Smooth muscle cell of the brain vasculature (primary cell): Measurements from ENCODE around the gene RGPD6.
"Not testable (repeated sequence)": the region's sequence is repeated elsewhere in the genome, so short reads cannot be mapped to it uniquely, and the experiment has no call there.

Experiments used
- DNase-seq: peaks from one replicate; pipeline ENCODE4 v3.0.0-alpha.2; 2012; ENCODE audit warnings: low read depth, low spot score

RGPD6 gene

DNA sequence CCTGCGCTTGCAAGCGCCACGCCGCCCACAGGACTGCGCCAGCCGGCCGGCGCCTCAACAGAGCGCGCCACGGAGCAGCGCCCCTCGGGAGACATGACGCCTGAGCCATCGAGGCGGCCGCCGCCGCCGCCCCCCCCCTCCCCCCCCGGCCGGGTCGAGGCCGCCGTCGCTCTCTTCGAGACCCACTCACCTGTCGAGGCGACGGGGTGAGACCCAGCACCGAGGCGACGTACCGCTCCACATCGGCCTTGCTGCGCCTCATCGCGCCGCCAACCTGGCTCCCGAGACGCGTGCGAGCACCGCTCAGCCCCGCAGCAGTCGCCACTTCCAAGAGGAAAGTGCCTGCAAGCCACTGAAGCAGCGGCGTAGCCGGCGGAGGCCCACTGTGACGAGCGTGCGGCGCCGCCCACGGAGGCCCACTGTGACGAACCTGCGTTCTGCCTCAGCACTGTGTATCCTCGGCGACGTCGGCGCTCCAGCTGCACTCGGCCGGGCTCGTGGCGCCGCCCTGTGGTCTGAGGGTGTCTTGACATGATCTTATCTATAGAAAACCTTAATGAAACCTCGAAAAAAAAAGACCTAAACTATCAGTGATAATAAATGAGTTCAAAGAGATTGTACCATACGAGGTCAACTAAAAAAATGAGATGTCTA, at the start of gene RGPD6:
Gene RGPD6 (minus strand): TSS at position 460 of the 654 bp plus-strand sequence. CDS start 198 bp downstream, at position 262.
- not testable (repeated sequence) for DNase-seq

DNA sequence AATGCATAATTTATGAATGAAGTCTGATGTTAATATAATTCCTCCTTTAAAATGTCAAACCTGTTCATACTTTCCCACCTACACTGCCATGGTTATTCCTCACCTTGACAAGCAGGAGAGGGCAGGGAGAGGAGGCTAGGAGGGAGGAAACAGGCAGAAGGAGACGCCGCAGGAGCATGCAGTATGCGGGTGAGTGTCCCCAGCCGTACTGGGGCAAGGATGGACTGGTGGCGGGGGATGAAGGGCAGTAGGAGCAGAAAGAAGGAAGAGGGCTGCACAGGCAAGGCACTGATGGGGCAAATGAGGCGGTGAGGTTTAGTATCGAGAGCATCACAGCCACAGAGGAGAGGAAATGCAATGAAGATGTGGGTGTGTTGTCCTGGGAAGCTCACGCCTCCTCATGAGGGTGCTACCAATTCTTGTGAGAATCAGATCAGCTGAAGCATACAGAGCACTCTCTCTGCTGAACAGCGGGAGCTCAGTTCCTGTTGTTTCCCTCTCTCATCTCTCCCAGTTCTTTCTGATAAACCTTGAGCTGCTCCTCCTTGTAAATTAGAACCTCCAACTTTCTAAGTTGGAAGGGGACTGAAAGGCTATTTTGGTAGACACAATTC, 42.4 kb upstream of the RGPD6 start:
- DNase-seq = not testable (repeated sequence)

DNA sequence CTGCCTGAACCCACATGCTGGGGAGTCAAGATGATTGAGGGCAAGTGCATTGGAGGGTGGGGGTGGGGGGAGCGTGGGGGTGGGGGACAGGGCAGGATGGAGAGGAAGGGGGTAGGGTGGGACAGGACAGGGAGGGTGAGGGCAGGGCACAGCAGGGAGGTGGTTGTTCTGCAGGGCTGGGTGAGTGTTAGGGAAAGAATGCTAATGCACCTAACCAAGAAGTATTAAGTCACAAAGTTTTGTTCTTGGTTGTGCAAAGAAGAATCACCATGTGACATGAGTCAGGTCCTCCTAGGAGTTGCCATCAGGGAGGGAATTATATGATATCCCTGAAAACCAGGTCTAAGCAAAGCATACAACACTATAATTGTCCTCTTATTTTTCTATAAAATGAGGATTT, 36.9 kb upstream of the RGPD6 start:
- not testable (repeated sequence) for DNase-seq

DNA sequence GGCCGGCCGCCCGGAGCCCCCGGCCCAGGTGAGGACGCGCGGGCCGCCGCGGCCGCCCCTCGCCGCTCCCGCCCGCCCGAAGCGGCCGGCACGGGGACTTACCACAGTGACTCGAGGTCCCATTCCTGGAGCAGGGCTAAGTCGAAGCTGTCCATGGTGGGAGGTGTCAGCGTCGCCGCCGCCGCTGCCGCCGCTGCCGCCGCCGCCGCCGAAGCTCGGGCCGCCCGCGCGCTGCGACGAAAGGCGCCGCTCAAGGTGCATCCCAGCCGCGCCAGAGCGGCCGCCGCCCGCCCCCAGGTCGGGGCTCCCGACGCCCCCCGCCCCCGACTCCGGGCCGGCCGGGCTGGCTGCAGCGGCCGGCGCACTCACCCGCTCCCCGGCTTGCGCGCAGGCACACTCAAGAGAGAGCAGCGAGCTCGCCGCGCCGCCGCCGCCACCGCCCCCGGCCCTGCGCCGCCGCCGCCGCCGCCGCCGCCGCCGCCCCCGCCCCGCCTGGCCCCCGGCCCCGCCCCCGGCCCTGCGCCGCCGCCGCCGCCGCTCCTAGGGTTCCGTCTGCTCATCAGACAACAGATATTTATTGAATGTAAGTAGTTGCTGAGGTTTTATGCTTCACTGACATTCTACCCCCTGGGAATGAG, 33.7 kb upstream of the RGPD6 start:
- not testable (repeated sequence) for DNase-seq

DNA sequence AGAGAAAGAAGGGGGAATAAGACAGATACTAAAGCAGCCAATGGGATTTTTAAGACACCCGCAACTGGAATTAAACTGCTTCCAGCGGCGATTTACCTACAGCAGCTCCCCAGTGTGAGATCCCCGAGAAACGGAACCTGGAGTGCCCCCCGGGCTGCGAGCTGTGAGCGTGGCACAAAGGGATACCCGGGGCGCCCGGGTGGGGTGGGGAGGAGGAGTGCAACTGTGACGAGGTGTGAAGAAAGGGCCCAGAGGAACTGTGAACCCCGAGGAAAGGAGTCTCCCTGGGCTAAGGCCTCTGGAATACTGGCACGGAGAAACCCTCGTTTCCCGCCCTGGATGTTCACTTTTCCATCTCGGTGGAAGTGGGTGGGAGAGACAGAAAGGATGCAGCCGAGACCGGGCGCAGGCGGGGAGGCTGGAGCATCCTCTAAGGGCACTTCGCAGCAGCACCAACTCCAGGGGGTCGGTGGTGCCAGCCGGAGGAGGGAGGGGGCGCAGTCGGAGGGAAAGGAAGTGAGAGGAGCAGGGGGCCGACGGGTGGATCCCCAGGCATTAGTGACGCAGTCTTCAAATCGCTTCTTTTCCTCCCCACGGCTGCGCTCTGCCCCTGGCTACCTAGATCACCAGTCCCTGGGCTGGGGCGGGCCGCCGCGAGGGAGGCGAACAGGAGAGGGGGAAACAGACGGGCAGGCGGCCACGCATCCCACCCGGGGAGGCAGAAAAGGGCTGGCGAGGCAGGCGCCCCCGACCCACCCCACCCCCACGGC, 33.0 kb upstream of the RGPD6 start:
- not testable (repeated sequence) for DNase-seq

DNA sequence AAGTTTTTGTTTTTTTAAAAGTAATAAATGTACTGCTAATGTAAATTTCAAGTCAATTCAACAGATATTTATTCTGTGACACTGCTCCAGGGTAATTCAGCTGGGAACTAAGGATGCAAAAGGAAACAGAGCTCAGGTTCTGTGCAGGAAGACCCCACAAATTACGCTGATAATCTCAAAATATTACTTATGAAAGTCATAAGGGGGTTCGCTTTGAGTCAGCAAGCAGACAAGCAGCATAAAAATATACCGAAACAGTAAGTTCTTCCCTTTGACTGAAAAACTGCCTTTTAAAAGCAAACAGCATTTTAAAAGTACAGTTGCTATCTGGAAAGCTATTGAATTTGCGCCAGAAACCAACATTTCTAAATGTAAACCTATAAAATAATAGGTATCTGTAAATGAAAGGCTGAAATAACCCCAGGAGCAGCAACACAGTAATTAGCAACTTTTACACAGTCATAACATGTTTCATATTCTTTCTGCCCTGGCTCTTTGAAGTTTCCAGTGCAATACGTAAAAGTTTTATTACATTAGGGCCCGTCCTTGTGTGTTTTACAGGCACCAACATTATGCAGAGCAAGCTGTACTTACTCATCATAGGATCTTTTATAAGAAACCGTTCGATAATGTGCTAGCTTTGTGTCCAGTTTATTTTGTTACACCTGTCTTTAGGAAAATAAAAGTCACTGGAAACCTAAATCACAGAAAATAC, 31.9 kb upstream of the RGPD6 start:
- DNase-seq = not testable (repeated sequence)

DNA sequence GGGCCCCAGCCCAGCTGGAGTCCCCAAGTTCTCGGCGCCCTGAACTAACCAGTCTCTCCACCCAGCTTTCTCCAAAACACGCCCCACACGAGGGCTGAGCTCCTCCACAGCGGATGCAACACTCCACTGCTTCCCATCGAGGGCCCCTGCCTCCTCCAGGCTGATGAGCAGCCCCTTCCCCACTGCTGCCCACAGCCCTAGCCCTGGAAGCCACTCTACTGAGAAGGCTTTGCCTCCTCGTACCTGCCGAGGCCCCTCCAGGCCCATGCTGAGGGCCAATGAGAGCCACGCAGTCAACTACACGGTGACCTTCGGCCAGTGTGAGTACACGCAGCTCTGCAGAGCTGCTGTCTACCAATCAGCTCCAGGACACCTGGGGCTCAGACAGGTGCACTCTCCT, 28.0 kb upstream of the RGPD6 start:
- not testable (repeated sequence) for DNase-seq

DNA sequence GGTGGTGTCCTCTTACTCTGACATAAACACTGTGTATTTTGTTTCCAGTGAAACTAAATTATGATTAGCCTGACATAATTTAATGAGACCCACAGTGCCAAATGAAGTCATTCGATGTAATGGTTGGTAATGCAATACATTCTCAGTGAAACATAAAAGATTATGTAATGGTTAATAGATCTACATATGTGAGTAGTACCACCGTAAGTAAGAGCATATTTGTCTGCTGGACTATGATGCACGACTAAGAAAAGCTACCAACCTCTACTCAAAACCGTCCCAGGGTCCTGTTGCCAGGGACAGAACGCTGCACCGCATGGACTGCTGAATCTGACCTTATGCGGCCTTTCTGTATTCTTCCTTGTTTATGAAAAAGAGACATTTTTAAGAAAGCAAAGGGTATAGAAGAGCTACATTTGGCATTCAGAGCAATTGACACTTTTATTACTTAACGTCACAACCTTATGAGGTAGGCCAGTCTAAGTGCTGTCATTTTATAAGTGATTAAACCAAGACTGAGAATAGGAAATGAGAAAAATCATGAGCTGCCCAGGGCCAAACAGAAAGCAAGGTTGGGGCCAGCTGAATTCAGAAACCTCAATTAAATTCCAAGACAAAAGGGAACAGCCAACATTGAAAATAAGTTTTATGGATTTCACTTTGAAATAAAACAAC, 27.0 kb upstream of the RGPD6 start:
- DNase-seq = not testable (repeated sequence)

DNA sequence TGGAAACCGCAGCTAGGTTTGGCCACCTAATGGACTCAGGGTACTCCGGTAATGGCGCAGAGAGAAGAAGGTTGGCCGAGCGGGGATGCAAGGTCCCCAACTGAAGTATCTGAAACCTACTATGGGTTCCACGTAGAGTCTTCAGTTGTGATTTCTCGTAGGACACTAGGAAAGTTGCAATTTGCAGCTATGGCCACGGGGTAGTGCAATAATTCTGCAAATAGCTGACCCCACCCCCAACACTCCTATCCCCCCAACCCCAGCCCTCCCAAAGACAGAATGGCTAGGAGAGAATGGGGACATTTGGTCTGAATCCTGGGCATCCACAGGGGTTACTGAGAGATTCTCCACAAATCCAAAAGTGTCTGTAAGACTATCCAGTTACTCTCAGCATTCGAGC, 25.1 kb upstream of the RGPD6 start:
- DNase-seq = not testable (repeated sequence)

DNA sequence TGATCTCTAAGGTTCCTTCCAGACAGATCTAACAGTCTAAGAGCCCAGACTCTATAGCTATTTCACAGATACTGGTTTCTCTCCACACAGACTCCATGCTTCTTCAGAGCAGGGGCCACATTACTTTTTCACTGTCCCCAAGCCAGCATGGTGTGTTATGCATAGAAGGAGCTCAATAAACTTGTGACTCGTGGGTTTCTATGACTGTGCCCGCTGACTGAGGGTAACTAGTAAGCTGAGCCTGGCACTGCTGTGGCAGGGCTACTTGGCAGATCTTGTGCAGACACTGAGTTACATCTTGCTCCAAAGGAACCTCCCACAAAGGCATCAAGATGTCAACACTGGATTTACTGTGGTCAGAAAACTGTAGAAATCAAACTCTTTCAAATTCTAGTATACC, 15.0 kb upstream of the RGPD6 start:
- DNase-seq = not testable (repeated sequence)

DNA sequence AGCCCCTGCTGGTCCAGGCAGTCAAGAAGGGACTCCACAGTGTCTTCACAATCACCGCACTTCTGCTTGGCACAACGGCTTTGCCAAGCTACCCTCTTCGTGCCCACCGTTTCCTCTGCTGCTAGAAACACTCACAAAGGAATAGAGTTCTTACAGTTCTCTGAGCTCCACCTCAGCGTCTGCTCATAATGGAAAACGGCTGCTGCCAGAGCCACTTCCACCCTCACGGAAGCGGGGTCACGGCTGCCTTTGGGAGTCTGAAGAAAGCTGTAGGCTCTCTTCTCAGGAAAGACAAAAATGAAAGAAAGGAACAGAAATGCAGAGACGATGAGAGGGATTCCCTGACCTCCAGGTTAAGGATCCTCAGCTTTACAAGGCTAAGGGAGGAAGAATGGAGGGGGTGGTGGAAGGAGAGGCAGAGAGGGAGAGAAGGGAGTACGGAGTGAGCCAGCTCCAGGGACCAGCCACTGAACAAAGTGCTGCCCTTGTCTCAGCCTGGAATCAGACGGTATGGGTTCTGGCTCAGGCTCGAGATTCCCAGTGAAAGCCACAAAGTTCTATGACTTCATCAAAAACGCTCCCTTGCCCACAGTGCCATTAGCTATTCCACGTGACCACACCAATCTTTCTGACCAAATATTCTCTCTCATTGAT, 12.8 kb upstream of the RGPD6 start:
- DNase-seq = not testable (repeated sequence)

DNA sequence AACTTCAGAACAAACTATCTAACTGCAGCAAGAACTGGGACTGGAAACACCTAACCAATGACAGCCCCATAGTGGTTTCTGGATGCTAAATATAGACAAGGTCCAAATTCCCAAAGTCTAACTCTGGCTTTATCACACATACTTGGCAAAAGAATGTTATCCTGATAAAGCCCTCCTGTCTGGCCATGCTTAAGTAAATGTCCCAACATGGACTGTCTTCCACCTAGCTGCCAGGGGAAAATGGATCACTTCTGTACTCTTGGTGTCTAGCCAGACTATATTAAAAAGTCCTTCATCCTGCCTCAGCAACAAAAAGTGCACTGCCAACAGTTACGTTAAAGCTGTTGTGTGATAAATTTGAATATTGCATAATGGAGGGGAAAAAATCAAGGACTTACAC, 11.5 kb upstream of the RGPD6 start:
- not testable (repeated sequence) for DNase-seq

DNA sequence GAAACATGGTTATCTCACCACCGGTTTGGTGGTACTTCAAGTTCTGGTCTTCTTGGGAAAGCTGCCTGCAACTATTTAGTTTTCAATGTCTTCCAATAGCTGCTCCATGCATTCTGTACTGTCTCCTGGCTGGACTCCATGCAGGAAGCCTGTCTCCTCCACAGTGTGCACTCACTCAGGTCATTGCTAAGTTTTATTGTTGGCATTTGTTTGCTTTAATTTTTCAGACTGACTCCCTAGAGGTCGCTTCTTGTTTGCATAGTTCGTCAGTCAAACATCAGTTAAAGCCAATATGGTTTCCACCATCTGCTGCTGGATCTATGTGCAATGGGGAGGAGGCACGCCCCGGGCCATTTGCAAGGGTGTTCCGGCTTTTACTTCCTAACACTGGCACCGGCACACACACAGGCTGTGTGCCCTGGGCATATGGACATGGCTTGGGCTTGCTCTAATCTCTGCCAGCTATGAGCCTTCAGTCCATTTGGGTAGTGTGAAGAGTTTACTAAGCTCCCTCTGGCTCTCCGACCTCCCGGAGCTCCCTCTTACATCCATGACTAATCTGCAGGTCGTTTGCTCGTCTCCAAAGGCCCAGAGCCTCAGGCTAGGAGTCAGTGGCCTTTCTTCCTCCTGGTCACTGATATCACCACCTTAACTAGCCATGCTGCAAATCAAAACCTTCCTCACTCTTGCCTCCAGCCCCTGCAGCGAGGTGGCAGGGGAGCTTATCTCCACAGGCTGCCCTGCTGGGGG, 2.4 kb upstream of the RGPD6 start:
- DNase-seq = not testable (repeated sequence)

DNA sequence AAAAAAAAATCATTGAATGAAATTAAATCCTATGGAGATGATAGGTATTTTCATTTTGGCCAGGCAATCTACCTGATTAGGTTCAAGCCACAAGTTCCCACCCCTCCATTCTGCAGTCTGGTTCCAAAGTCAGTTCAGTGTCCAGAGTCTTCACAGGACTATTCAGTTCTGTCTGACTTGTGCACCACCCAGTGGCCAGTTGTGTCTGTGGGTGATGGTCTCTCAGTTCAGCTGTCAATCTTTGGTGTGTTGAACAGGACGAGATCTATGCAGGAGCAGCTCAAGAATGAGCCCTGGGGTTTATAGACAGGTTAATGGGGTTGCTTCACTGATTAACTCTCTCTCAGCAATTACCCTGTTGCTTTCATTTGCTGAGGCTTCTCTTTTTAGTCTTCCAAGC, 1.4 kb upstream of the RGPD6 start:
- not testable (repeated sequence) for DNase-seq

DNA sequence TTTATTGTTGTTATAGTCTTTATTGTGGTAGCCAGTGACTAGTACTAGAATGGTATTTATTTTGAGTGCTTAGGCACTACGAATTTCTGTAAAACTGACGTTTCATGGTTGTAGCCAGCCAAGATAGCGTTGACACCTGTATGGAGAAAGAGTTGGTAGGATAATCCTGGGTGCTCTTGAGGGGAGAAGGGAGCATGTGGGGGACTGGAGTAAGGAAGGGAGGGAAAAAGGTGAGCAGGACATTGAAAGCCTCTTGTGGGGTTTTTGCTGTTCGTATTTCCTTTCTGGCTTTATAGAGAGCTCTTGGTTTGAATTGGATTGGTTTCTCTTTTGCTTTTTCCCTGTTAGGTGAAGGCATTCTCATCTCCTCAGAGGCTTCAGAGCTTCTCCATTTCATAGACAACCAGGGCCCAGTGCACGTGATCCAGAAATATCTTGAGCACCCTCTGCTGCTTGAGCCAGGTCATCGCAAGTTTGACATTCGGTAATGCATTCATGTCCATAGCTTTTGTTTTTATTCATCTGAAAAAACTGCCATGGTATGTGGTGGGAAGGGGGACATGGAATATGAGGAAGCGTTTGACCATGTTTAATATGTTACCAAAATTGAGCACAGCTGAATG, 77.2 kb downstream of the RGPD6 start:
- DNase-seq = not testable (repeated sequence)

DNA sequence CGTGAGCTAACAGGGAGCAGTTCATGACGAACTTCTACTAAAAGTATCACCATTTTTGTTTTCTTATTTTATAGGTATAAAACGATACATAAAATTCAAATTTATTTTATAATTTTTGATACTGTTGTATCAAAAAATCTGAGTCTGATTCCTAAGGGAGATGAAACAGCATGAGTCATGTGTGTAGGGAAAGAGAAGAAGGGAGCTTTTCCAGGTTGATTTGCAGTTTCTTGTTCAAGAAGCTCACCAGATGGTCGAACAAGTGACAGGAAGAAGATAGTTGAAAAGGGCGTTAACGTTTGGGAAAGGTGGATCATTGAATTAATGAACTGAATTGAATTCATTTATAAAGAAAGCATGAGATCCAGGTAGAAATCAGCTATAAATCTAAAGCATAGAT, 81.0 kb downstream of the RGPD6 start:
- not testable (repeated sequence) for DNase-seq

DNA sequence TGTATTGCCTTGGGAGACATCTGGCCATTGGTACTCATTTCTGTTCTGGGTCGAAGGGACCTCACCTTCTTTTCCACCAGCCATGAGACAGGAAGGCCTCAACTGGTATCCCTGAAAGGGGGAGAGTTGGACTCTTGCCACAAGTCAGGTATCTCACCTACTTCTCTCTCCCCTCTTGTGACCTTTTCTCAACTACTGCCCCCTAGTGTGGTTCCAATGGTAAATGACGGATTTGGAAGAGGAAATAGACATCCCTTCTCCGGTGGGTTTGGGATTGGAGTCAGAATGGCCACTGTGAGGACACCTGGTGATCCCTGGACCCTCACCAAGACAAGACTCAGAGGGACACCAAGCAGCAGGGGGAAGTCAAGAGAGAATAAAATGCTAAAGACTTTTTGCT, 82.5 kb downstream of the RGPD6 start:
- DNase-seq = not testable (repeated sequence)

DNA sequence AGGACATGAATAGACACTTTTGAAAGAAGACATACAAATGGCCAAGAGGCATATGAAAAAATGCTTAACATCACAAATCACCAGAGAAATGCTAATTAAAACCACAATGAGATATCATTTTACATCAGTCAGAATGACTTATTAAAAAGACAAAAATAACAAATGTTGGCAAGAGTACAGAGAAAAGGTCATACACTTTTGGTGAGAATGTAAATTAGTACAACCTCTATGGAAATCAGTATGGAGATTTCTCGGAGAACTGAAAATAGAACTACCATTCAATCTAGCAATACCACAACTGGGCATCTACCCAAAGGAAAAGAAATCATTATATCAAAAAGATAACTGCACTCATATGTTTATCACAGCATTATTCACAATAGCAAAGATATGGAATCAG, 88.0 kb downstream of the RGPD6 start:
- not testable (repeated sequence) for DNase-seq

DNA sequence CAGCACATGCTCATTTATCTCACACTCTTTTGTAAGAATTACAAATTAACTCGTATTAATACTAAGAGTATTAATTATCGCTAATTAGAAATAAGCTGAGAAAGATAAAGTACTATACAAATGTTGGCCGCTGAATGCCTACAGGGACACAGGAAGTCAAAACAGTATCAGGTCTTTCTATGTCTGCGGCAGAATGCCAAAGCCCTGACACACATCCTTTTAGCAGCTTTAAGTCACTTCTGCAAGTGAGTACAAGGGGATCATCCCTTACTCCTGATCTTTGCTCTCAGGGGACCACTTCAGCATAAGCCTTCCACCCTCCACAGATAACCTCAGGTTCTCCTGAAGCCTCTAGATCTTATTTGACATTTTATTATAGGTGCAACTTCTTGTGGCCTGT, 94.3 kb downstream of the RGPD6 start:
- DNase-seq = not testable (repeated sequence)
